SW 1271 (cell line): ENCODE data around the gene ABLIM2.
"Not testable (repeated sequence)": the region's sequence is repeated elsewhere in the genome, so short reads cannot be mapped to it uniquely, and the experiment has no call there.

Experiments
- DNase-seq, 2 experiments: peaks; one replicate each; lab custom pipeline; 2025; lab: John Stamatoyannopoulos, UW

ABLIM2 gene

DNA sequence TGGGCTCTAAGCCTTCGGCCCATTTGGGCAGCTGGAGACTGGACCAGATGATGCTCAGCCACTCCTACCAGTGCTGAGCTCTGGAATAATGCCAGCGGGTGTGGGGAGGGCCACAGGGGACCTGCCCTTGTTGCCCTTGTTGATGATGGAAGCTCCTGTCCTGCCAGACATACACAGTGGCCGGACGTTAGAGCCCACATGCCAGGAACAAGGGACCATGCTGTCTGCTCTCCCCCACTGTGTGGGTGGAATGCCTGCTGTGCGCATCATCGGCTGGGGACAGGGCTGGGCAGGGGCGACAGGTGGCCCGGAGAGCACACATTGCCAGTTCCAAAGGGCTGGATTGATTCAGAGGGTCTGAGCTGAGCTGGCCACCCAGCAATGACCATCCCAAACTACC, 2.0 kb downstream of the ABLIM2 start:
- no peak for DNase-seq

DNA sequence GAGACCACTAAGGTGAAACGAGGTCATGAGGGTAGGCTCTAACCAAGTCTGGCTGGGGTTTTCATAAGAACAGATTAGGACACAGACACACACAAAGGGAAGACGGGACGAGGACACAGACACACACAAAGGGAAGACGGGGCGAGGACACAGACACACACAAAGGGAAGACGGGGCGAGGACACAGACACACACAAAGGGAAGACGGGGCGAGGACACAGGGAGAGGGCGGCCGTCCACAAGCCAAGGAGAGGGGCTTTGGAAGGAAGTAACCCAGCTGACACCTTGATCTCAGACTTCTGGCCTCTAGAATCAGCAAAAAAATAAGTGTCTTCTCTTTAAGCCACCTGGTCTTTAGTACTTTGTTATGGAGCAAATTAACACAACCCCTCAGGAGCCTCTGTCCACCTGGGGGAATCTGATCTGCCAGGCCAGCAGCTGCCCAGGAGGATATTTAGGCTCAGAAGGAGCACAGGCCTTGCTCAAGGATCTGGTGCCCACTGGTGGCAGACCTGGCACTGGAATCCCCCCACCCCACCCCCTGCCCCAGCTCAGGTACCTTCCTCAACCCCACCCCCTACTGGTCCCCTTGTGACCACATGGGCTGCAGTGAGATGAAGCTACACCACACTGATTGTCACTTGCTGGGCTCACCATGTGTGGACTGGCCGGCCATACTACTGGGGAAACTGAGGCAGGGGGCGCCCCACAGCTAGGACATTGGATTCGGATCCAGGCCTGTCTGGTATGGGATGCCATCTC, 2.8 kb downstream of the ABLIM2 start:
- no peak for DNase-seq

DNA sequence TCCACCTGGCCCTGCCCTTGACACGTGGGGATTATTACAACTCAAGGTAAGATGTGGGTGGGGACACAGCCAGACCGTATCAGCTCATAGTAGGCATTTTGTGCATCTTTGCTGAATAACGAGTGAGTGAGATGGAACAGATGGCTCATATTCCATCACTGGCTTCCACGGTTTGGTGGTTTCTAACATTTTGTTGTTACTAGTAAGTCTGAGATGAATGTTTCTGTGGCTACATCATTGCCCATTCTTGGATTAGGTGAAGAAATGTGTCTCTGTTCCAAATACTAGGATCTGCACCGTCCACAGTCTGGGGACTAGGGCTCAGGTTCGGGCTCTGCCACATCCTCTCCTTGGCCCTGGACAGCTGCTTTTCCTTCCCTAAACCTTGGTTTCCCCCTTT, 3.6 kb downstream of the ABLIM2 start:
- no peak for DNase-seq

- DNase-seq = no peak
Measured at GRCh38 chr4:8153441-8153840, 5.2 kb downstream of the ABLIM2 start.

GRCh38 chr4:8152865-8153257, 5.8 kb downstream of the ABLIM2 start:
- DNase-seq = no peak

DNA sequence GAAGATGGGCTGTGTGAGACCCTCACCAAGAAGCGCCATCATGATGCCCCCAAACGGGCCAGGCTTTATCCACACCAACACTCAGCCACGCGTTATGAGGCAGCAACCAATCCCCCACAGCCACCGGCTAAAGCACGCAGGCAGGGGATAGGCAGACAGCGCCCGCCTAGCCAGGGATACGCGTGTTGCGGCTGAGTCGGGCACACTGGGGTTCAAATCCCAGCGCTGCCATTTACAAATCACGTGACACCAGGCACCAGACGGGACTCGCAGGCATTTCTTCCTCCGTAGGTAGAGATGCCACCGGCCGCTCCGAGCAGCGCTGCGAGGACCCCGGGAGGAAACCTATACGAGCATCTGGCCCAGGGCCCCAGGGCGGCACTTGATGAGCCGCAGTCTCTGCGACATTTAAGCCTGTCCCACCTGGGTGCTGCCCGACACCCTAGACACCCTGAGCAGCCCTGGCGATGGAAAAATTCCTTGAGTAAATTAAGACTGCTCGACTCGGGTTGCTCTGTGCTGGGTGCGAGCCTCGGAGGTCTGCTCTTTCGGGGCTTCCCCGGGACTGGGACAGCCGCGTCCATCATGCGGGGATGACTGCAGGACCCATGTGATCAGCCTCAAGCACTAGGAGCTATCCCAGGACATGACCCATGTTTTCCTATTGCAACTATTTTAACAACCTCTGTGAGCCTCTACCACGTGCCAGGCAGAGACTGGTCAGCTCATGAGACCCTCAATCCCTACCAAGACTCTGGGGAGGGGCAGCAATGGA, 6.3 kb downstream of the ABLIM2 start:
- DNase-seq = no peak

- no peak for DNase-seq
Measured at GRCh38 chr4:8151165-8151650, 7.4 kb downstream of the ABLIM2 start.

DNA sequence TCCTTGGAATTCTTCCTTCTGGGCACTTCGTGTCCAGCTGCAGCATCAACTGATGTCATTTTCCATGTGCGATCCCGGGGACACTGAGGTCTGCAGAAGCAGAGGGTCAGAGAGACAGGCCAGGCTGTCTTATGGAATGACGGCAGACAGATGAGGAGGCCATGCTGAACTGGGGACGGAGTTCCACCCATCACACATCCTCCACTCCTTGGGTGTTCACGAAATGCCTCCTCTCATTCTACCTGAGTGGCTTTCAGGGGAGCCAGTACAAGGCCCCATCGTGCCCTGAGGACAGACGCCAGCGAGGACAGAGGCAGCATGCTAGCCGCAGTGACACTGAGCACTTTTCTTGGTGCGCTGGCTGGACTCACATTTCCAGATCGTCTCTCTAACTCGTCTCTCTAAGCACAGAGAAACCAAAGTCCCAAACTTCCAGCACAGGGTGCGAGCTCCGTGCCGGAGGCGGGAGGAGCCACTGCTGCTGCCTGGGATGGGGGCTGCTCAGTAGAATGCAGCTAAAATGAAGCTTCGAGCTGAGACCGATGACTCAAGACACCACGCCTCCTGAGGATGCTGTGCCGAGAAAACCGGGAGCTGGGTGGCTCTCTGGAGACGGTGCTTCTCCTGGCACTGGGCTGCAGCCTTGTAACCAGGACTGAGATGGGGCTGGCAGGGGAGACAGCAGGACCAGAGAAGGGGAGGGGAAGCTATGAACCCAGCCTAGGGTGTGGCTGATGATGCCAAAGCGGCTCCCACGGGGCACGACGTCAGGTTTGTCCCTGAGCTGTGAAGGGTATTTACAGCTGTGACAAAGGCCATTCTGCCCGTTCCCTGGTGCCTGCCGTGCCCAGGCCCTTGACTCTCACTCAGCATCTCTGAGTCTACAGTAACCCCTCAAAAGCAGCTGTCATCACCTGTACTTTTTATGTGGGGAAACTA, 8.2 kb downstream of the ABLIM2 start:
- DNase-seq = no peak

- DNase-seq = no peak
Measured at GRCh38 chr4:8149664-8150063, 8.9 kb downstream of the ABLIM2 start.

- DNase-seq = no peak
Measured at GRCh38 chr4:8148785-8149435, 9.7 kb downstream of the ABLIM2 start.

DNA sequence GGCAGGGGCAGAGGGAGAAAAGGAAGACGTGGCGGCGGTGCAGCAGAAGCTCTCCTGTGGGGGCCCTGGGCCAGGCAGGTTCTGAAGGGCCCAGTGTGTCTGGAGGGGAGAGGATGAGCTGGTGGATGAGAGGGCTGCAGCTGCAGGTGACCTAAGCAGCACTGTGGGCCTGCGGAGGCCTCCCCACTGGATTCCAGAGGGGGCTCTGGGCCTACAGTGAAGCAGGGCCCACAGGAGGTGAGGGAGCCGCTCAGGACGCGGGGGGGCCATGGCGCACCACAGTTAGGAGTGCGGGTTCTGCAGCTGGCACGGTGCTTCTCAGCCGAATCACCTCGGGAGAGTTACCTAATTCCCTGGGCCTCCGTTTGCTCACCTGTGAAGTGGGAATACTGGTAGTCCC, 10.5 kb downstream of the ABLIM2 start:
- DNase-seq = no peak

- DNase-seq = no peak
Measured at GRCh38 chr4:8147231-8147970, 11.2 kb downstream of the ABLIM2 start.

DNA sequence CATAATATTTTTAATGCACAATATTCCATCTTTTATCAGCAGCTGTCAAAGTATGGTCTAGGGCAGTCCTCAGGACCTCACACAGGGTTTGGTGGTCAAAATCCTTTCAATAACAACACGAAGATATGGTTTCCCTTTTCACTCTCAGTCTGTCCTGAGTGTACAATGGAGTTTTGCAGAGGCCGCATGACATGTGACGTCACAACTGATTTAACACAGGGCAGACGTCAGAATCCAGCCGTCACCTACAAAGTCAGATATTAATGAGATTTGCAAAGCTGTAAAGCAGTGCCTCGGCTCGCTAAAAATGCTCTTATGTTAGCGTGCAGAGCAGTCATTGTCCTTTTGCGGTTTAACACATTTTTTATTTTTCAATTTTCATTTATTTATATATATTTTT, 12.5 kb downstream of the ABLIM2 start:
- no peak for DNase-seq

DNA sequence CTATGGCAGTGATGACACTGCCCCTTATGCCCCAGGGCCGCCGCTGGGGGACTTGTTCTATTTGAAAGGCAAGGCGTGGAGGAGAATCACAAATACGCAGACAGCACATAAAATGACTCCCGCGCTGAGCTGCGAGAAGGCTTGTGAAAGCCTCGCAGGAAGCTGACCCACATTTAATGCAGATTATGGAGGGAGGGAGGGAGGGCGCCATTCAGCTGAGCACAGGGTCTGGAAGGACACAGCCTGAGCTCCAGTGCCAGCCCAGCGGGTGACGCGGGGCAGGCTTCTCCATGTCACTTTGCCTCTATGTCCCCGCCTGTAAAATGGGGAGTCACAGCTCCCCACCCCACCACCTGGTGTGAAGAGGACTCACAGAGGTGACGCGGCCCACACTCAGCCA, 14.3 kb downstream of the ABLIM2 start:
- DNase-seq = no peak

- DNase-seq = no peak
Measured at GRCh38 chr4:8143392-8144140, 15.0 kb downstream of the ABLIM2 start.

DNA sequence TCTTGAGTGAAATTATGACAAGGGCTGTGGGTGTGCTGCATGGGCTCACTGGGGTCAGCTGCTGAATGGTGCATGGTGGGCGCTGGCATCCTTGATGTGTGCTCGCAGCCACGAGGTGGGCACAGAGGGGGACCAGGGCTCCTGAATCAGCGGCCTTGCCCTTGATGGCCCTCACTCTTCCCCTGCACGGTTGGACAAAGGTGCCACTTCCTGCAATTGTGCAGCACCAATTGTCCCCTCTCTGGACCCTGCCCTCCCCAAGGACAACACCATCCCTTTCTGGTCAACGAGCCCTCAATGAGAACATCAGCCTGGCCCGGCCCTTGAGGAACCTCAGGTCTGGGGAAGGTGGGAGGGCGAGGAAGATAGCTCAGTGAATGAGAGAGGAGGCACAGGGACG, 16.1 kb downstream of the ABLIM2 start:
- DNase-seq = no peak

- no peak for DNase-seq
Measured at GRCh38 chr4:8141935-8142334, 16.7 kb downstream of the ABLIM2 start.

- DNase-seq = no peak
Measured at GRCh38 chr4:8140915-8141314, 17.7 kb downstream of the ABLIM2 start.

DNA sequence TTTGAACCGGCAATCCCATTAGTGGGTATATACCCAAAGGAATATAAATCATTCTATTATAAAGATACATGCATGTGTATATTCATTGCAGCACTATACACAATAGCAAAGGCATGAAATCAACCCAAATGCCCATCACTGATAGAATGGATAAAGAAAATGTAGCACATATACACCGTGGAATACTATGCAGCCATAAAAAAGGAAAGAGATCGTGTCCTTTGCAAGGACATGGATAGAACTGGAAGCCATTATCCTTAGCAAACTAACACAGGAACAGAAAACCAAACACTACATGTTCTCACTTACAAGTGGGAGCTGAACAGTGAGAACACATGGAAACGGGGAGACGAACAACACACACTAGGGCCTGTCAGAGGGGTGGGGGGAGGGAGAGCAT, 18.9 kb downstream of the ABLIM2 start:
- not testable (repeated sequence) for DNase-seq

- no peak for DNase-seq
Measured at GRCh38 chr4:8136972-8137710, 21.5 kb downstream of the ABLIM2 start.
